ENCODE results near the gene EFNA3.

GRCh38 chr1:155049651-155050559 is 28.7 kb upstream of the EFNA3 start:
- TF ChIP-seq ZNF277 (CRISPR knock-in tag; IDR thresholded peaks at IDR 0.05; ENCODE audit: borderline replicate concordance) (no peak), BHLHE40 (IDR thresholded peaks at IDR 0.05; ENCODE audit: low read length) (no peak), U2AF1 (optimal IDR thresholded peaks at IDR 0.05; ENCODE audit: low read depth, low read length) (no peak), CTCF (IDR thresholded peaks at IDR 0.05 in 2 of 3, conservative IDR thresholded peaks at IDR 0.05 in 1 of 3; ENCODE audit: insufficient read depth in 2 of 3, low read depth in 1 of 3, low read length in 3 of 3) (no peak), ARNT (IDR thresholded peaks at IDR 0.05) (no peak), MEIS2 (IDR thresholded peaks at IDR 0.05; ENCODE audit: partially characterized antibody) (no peak), MED1 (CRISPR knock-in tag; IDR thresholded peaks at IDR 0.05; ENCODE audit: borderline replicate concordance) (no peak), EZH2 (IDR thresholded peaks at IDR 0.05; ENCODE audit: borderline replicate concordance, low read depth, low read length) (no peak), MAX (CRISPR knock-in tag; IDR thresholded peaks at IDR 0.05) (no peak), SOX6 (IDR thresholded peaks at IDR 0.05) (no peak), ZNF3 (CRISPR knock-in tag; IDR thresholded peaks at IDR 0.05) (no peak), SRF (CRISPR knock-in tag; IDR thresholded peaks at IDR 0.05) (no peak), FOXM1 (IDR thresholded peaks at IDR 0.05; ENCODE audit: low read depth) (no peak), FOXM1 (CRISPR knock-in tag; IDR thresholded peaks at IDR 0.05; ENCODE audit: low read depth) (no peak), POLR2A (conservative IDR thresholded peaks at IDR 0.05) (no peak)
